Measurements from ENCODE around the gene CNIH1.

Gene CNIH1

GRCh38 chr14:54377501-54377900 lies 63.7 kb downstream of the CNIH1 start:
- TF ChIP-seq CTCF (IDR thresholded peaks at IDR 0.05; ENCODE audit: low read depth, low read length, poor library complexity, severe bottlenecking) (no peak), EZH2phosphoT487 (IDR thresholded peaks at IDR 0.05; ENCODE audit: borderline replicate concordance, low read length) (no peak)
- H3K27ac ChIP-seq (ENCODE audit: low read depth, low read length) = no peak overlapping the region

GRCh38 chr14:54374117-54374884 lies 66.9 kb downstream of the CNIH1 start:
- H3K36me3 ChIP-seq (ENCODE audit: control insufficient read depth, low read length) = no peaks in the 10 kb centered on the region
- H3K4me3 ChIP-seq (ENCODE audit: low read length) = no peak overlapping the region
- no peaks in the 10 kb centered on the region for H4K20me1 ChIP-seq (ENCODE audit: control insufficient read depth, insufficient read depth, low read depth, low read length)
- no peaks in the 10 kb centered on the region for H3K9me2 ChIP-seq (replicated peaks; ENCODE audit: control insufficient read depth, low read length)
- no peaks in the 10 kb centered on the region for H3K79me2 ChIP-seq (ENCODE audit: control insufficient read depth, low read length)
- H3K27me3 ChIP-seq (ENCODE audit: control insufficient read depth, low read length) = no peaks in the 10 kb centered on the region
- H3K27ac ChIP-seq (ENCODE audit: low read depth, low read length) = no peak overlapping the region
- H3K4me1 ChIP-seq (ENCODE audit: control insufficient read depth, low read length) = peaks cover 25% of the 10 kb centered on the region
- H3K4me2 ChIP-seq (ENCODE audit: low read length) = no peak overlapping the region
- TF ChIP-seq CTCF (IDR thresholded peaks at IDR 0.05; ENCODE audit: low read depth, low read length, poor library complexity, severe bottlenecking) = no peak
- TF ChIP-seq EZH2phosphoT487 (IDR thresholded peaks at IDR 0.05; ENCODE audit: borderline replicate concordance, low read length) = no peak
- no peaks in the 10 kb centered on the region for H3F3A ChIP-seq (ENCODE audit: control insufficient read depth, insufficient read depth)
- no peaks in the 10 kb centered on the region for H3K9me3 ChIP-seq (ENCODE audit: control insufficient read depth, insufficient read depth, low read length)

More at GRCh38 chr14:54377501-54377900, 63.7 kb downstream of the CNIH1 start:
- H3K79me2 ChIP-seq (ENCODE audit: control insufficient read depth, low read length) = no peaks in the 10 kb centered on the region
- no peaks in the 10 kb centered on the region for H4K20me1 ChIP-seq (ENCODE audit: control insufficient read depth, insufficient read depth, low read depth, low read length)
- H3K27me3 ChIP-seq (ENCODE audit: control insufficient read depth, low read length) = no peaks in the 10 kb centered on the region
- no peaks in the 10 kb centered on the region for H3K9me2 ChIP-seq (replicated peaks; ENCODE audit: control insufficient read depth, low read length)
- H3K4me3 ChIP-seq (ENCODE audit: low read length) = no peak overlapping the region
- no peaks in the 10 kb centered on the region for H3F3A ChIP-seq (ENCODE audit: control insufficient read depth, insufficient read depth)
- H3K9me3 ChIP-seq (ENCODE audit: control insufficient read depth, insufficient read depth, low read length) = no peaks in the 10 kb centered on the region
- H3K4me1 ChIP-seq (ENCODE audit: control insufficient read depth, low read length) = peaks cover 30% of the 10 kb centered on the region
- H3K36me3 ChIP-seq (ENCODE audit: control insufficient read depth, low read length) = no peaks in the 10 kb centered on the region
- H3K4me2 ChIP-seq (ENCODE audit: low read length) = 0 out of 2 replicates have a peak overlapping the region, but pooled peaks have one; percentile 10

Data from DOHH2 (cell line).